Right lobe of liver (tissue), 6 donors: ENCODE results near the gene HYAL3. TPM values are rescaled to one million over a fixed set of nuclear protein-coding genes. Genes with fewer than 3 reads are reported as not detected.

Experiments used
- ATAC-seq, 4 donors: fragments of 200-7000 bp; cut with Tn5 transposase; one replicate each; pipeline ENCODE4 v1.9.1; 2020; ENCODE audit warnings: mild to moderate bottlenecking in 4 of 4, moderate library complexity in 4 of 4
- DNase-seq, 3 donors: peaks; one replicate each; pipeline ENCODE4 v3.0.0-alpha.2; 2020
- H3K27ac ChIP-seq, 3 donors: fragments of 200-600 bp; one replicate each; pipeline ENCODE4 v1.8.0; 2022
- H3K27me3 ChIP-seq, 2 donors: fragments of 200-600 bp; one replicate each; pipeline ENCODE4 v1.8.0; 2022
- H3K36me3 ChIP-seq, 4 donors: fragments of 200-600 bp; sonication (generic) in 1 of 4; one replicate each; pipeline versions ENCODE4 v1.5.1 to v1.8.0; 2017 to 2022; ENCODE audit warnings: control low read depth in 1 of 4
- H3K4me1 ChIP-seq, 4 donors: fragments of 200-600 bp; sonication (generic) in 1 of 4; one replicate each; pipeline versions ENCODE4 v1.5.1 to v1.8.0; 2017 to 2022; ENCODE audit warnings: control low read depth in 1 of 4
- H3K4me3 ChIP-seq, 3 donors: fragments of 200-600 bp; one replicate each; pipeline ENCODE4 v1.8.0; 2022
- H3K9me3 ChIP-seq, 4 donors: fragments of 200-600 bp; sonication (generic) in 1 of 4; one replicate each; pipeline versions ENCODE4 v1.5.1 to v1.8.0; 2017 to 2022; ENCODE audit warnings: control low read depth in 1 of 4
- POLR2A ChIP-seq: fragments of 450-650 bp; IDR thresholded peaks from one replicate; pipeline ENCODE4 v1.6.1; 2017; ENCODE audit warnings: antibody characterized with exemption, mild to moderate bottlenecking
- WGBS: methylation state at CpG from one replicate; pipeline ENCODE4 v1.1.6; 2018; ENCODE audit warnings: low coverage, low lambda C conversion rate; ENCODE audit not compliant: insufficient coverage; ENCODE audit errors: missing lambda C conversion rate; 5-methylcytosine and 5-hydroxymethylcytosine counted together
- intact Hi-C, 2 donors: fragments of 100-400 bp; cut with DNase I; formaldehyde crosslinking; loops; one replicate each; pipeline versions ENCODE4 v1.11.2 to v1.14.1; 2022
- total RNA-seq, 6 experiments: library from RNA; depleted of rRNA in 2 of 6; stranded (reverse); fragments of >200 nt in 2 of 6; fragmentation: NEBNext Ultra II Directional in 3 of 6; extraction: Animal tissue kit (Norgen Biotek cat#: 25700) in 3 of 6; gene quantifications; one replicate each; pipeline versions ENCODE4 v1.1.0 to v1.2.4, GENCODE V29; 2016 to 2023
- TF ChIP-seq, protein P1 (sequence below), 4 donors: fragments of 200-600 bp in 3 of 4; fragments of 450-650 bp in 1 of 4; IDR thresholded peaks; one replicate each; pipeline versions ENCODE4 v1.5.1 to v1.8.0; 2016 to 2022; ENCODE audit warnings: antibody characterized with exemption in 4 of 4, mild to moderate bottlenecking in 2 of 4
- donor health status: DM: no; HTN: yes; CAD: no.
- donor health status: DM: no; HTN: no; CAD: no.
- donor health status: DM: no; HTN: no; CAD: no.
- donor health status: DM: no; HTN: yes; CAD: no.
- donor health status: DM: no; HTN: yes; CAD: no.

HYAL3 gene
- total RNA-seq, 6 experiments from 2014 or later = 1.8 to 7.5 (median 3.1) TPM

DNA sequence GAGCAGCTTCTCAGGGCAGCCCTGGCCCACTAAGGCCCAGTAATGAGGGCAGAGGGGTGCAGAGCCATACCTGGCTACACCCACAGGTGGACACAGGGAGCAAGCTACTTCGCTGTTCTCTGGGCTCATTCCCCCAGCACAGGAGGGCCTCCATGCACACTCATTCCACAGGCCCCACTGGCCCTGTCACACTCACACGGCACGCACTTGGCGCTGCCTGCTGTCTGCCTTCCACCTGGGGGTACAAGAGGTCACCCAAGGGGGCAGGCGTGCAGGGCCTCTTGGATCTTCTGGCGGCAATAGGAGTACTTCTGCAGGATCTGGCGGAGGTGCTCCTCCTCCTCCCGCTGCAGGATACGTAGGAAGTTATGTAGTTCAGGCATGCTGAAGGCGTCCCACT, 31.1 kb upstream of the HYAL3 start:
- DNase-seq = no peak
- Histone ChIP-seq H3K4me3 (no peak overlapping the region), H3K27ac (no peak overlapping the region), H3K27me3 (no peaks in the 10 kb centered on the region), H3K9me3 (no peaks in the 10 kb centered on the region), H3K4me1 (peaks cover 0 to 17% (median 5%) of the 10 kb centered on the region in 4 donors), H3K36me3 (peaks cover 7 to 29% (median 15%) of the 10 kb centered on the region in 4 donors)
- 80% methylated on average over 2 of the region's 10 CpGs for WGBS
- no peak for ATAC-seq
- no peak for TF ChIP-seq POLR2A
- TF ChIP-seq, protein P1, sequence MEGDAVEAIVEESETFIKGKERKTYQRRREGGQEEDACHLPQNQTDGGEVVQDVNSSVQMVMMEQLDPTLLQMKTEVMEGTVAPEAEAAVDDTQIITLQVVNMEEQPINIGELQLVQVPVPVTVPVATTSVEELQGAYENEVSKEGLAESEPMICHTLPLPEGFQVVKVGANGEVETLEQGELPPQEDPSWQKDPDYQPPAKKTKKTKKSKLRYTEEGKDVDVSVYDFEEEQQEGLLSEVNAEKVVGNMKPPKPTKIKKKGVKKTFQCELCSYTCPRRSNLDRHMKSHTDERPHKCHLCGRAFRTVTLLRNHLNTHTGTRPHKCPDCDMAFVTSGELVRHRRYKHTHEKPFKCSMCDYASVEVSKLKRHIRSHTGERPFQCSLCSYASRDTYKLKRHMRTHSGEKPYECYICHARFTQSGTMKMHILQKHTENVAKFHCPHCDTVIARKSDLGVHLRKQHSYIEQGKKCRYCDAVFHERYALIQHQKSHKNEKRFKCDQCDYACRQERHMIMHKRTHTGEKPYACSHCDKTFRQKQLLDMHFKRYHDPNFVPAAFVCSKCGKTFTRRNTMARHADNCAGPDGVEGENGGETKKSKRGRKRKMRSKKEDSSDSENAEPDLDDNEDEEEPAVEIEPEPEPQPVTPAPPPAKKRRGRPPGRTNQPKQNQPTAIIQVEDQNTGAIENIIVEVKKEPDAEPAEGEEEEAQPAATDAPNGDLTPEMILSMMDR (IDR thresholded peaks at IDR 0.05) = no peak
- intact Hi-C loops = no loop called here

DNA sequence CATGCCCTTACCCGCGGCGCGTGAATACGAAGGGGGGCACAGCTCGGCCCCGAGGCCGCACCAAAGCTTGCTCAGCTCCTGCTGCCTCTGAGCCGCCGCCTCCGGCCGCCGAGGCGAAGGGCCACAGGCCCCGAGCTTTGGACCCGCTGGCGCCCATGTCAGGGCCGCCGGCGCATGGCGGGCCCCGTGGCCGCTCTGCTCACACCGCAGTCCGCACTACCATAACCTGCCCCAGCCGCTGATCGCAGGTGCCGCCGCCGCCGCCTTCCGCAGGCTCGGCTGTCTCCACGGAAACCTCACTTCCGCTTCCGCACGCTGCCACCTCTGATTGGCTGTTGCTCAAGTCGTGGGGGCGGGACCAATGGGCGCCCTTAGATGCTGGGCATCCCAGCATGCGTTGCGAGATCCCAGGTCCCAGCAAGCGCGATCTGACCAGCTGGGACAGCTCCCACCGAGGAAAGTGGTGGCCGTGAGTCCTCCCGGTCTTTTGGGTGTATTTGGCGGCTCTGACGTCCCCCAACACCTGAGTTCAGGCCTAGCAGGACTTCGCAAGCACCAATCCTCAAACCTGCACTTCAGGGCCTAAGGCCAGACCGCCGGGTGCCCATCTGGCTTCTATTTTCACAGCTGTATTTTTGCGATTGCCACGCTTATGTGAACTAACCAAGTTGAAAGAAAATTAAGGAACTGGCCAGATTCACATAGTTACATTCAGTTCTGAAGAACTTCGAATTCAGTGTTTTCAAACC, 28.9 kb upstream of the HYAL3 start, which contains the start of gene TUSC2:
Gene TUSC2 (minus strand): TSS at position 281 of the 749 bp plus-strand sequence. CDS start 124 bp downstream, at position 157.
- intact Hi-C loops = loop anchor here in 1 of 2 donors (5.0 kb wide), 1 partner anchor 51 kb away; the partner anchor contains the start of gene LSMEM2
- H3K9me3 ChIP-seq = no peaks in the 10 kb centered on the region
- DNase-seq = peak; percentile 97 to 98 (median 97)
- peak within 1 kb of the TSS; percentile 82 to 93 (median 83) for H3K4me3 ChIP-seq
- peaks cover 0 to 19% (median 11%) of the 10 kb centered on the region in 4 donors for H3K4me1 ChIP-seq
- TF ChIP-seq, protein P1 (IDR thresholded peaks at IDR 0.05) = no peak
- TF ChIP-seq POLR2A = peak; percentile 68
- ATAC-seq = peak; percentile 82 to 89 (median 86)
- H3K36me3 ChIP-seq = peaks cover 7 to 29% (median 15%) of the 10 kb centered on the region in 4 donors
- H3K27me3 ChIP-seq = no peaks in the 10 kb centered on the region
- WGBS = 5% methylated on average over 21 of the region's 55 CpGs
- peak within 1 kb of the TSS in 2 of 3 donors; percentile 52 to 72 for H3K27ac ChIP-seq

DNA sequence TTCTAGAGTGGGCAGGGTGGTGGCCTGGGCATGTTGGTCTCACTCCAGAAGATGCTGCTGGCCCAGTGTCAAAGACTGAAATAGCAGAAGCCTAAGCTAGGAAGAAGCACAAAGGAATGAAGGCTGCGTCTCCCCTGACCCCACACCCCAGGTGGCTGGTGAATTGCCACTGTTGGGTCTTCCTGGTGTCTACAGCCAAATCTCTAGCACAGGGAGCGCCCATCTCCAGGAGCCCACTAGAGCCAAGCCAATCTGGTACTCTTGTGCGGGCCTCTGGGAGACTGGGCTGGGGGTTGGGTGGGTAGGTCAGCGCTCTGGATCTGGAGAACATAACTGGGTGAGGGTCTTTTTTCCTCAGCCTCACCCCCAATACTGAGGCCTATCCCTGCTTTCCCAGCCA, 27.9 kb upstream of the HYAL3 start:
- H3K36me3 ChIP-seq = peaks cover 7 to 29% (median 15%) of the 10 kb centered on the region in 4 donors
- DNase-seq (no peak), ATAC-seq (no peak)
- TF ChIP-seq, protein P1 (IDR thresholded peaks at IDR 0.05) = no peak
- TF ChIP-seq POLR2A = no peak
- H3K4me3 ChIP-seq = peak overlapping the region; percentile 82 to 93 (median 83)
- H3K27ac ChIP-seq = no peak overlapping the region
- 0% methylated on average over 1 of the region's 4 CpGs for WGBS
- peaks cover 0 to 28% (median 13%) of the 10 kb centered on the region in 4 donors for H3K4me1 ChIP-seq
- H3K27me3 ChIP-seq = no peaks in the 10 kb centered on the region
- H3K9me3 ChIP-seq = no peaks in the 10 kb centered on the region
- intact Hi-C loops = loop anchor here in 1 of 2 donors (5.0 kb wide), 1 partner anchor 50 kb away; the partner anchor contains the start of gene LSMEM2

DNA sequence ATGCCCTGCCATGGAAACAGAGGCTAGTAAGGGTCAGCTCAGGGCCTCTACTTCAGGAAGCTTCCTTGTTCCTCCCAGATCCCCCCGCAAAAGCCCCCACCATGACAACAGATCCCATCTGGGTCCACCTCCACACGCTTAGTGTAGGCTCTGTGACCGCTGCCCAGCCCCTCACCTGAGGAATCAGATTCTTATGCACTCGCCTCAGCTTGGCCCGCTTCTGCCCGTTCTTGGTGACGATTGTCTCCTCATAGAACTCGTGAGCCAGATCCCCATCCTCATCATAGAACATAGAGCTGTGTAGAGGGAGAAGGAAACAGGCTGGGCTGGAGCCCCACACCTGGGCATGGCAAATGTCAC, 27.0 kb upstream of the HYAL3 start:
- intact Hi-C loops = loop anchor here in 1 of 2 donors (5.0 kb wide), 1 partner anchor 49 kb away; the partner anchor contains the start of gene LSMEM2
- Histone ChIP-seq H3K4me1 (peaks cover 0 to 33% (median 15%) of the 10 kb centered on the region in 4 donors), H3K4me3 (no peak overlapping the region), H3K9me3 (no peaks in the 10 kb centered on the region), H3K36me3 (peaks cover 4 to 21% (median 9%) of the 10 kb centered on the region in 4 donors), H3K27ac (no peak overlapping the region), H3K27me3 (no peaks in the 10 kb centered on the region)
- DNase-seq = no peak
- ATAC-seq = no peak
- TF ChIP-seq POLR2A = no peak
- TF ChIP-seq, protein P1 (IDR thresholded peaks at IDR 0.05) = no peak
- WGBS = 84% methylated on average over 4 of the region's 8 CpGs
